SKM-1 treated with dmso at 0.1 percent for 144 hours (cell line): ENCODE results near the gene MARK2.

Experiments
- DNase-seq: peaks from one replicate; lab custom pipeline; 2025; ENCODE audit not compliant: unreplicated experiment; lab: John Stamatoyannopoulos, UW

MARK2 gene

GRCh38 chr11:63829823-63830489 is 9.0 kb upstream of the MARK2 start:
- DNase-seq = no peak

- no peak for DNase-seq
Observed at GRCh38 chr11:63831326-63831725, 7.6 kb upstream of the MARK2 start.

- peak; percentile 29 for DNase-seq
Observed at GRCh38 chr11:63832336-63832735, 6.6 kb upstream of the MARK2 start.

- DNase-seq = no peak
Observed at GRCh38 chr11:63833048-63833447, 5.9 kb upstream of the MARK2 start.

GRCh38 chr11:63834535-63835157 is 4.3 kb upstream of the MARK2 start:
- no peak for DNase-seq

GRCh38 chr11:63835158-63835545 is 3.8 kb upstream of the MARK2 start:
- no peak for DNase-seq

GRCh38 chr11:63837027-63837688 is 1.8 kb upstream of the MARK2 start:
- DNase-seq = peak; percentile 80

- DNase-seq = peak; percentile 47
Observed at GRCh38 chr11:63837739-63838138, 1.2 kb upstream of the MARK2 start.

- no peak for DNase-seq
Observed at GRCh38 chr11:63838150-63838677, 696 bp upstream of the MARK2 start.

GRCh38 chr11:63839508-63840355 is 822 bp downstream of the MARK2 start:
- DNase-seq = peak; percentile 44

- DNase-seq = no peak
Observed at GRCh38 chr11:63840356-63841060, 1.6 kb downstream of the MARK2 start.

- no peak for DNase-seq
Observed at GRCh38 chr11:63841554-63841953, 2.6 kb downstream of the MARK2 start.

GRCh38 chr11:63843041-63843440 is 4.1 kb downstream of the MARK2 start:
- no peak for DNase-seq

GRCh38 chr11:63844836-63845235 is 5.9 kb downstream of the MARK2 start:
- DNase-seq = no peak

GRCh38 chr11:63845303-63845702 is 6.4 kb downstream of the MARK2 start:
- peak; percentile 27 for DNase-seq

- no peak for DNase-seq
Observed at GRCh38 chr11:63845911-63846310, 7.0 kb downstream of the MARK2 start.

GRCh38 chr11:63846897-63847296 is 8.0 kb downstream of the MARK2 start:
- DNase-seq = no peak

GRCh38 chr11:63847363-63847762 is 8.5 kb downstream of the MARK2 start:
- no peak for DNase-seq

GRCh38 chr11:63849691-63850090 is 10.8 kb downstream of the MARK2 start:
- DNase-seq = no peak

- DNase-seq = no peak
Observed at GRCh38 chr11:63850920-63851319, 12.0 kb downstream of the MARK2 start.

- DNase-seq = no peak
Observed at GRCh38 chr11:63851364-63851763, 12.5 kb downstream of the MARK2 start.
